Midbrain (tissue), 1 donor: ENCODE measurements around the gene BAG5.
"Not testable (repeated sequence)": the region's sequence is repeated elsewhere in the genome, so short reads cannot be mapped to it uniquely, and the experiment has no call there.

Experiments
- DNase-seq: peaks from one replicate; lab custom pipeline; 2025; lab: John Stamatoyannopoulos, UW

The BAG5 gene

DNA sequence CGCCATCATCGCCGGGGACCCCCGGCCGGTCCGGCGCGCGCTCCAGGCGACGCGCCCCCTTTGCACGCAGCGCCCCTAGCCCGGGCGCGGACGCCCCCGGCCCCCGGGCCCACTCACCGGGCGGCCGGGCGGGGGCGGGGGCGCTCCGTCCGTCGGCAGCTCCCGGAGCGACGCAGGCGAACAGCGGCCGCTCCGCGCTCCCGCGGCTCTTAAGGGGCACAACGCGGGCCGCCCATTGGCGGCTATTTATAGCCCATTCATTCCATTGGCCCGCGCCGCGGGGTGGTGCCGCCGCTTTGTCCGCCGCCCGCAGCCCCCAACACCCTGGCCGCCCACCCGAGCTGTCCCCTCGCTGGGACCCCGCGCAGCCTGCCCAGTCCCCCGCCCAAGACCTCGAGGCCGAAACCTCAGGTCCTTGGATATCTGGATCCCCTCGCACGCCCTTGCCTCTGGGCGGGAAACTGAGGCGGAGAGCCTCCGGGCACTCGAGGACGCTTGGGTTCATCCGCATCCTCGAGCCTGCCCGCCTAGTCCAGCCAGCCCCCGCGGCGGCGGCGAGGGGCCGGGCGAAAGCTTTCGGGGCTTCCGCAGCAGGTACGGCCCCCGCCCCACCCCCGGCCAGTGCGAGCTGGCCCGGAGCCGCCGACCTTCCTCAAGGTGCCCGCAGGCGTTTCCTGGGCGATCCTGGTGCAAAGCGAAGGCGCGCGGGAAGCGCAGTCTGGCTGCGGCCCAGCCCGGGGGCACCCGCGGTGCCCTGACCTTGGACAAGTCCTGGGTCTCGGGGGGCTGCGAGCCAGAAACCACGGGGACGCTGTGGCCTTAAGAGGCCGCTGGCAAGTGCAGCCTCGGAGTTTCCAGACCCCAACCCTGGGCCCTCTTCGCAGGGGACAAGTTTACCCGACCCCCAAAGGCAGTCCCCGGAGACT, 39.5 kb downstream of the BAG5 start, which contains the start of gene CKB:
Gene CKB, minus strand, starts transcription at position 182 of the 926 bp plus-strand sequence. CDS start 337 bp downstream, outside the sequence.
- DNase-seq: peak; percentile 89

DNA sequence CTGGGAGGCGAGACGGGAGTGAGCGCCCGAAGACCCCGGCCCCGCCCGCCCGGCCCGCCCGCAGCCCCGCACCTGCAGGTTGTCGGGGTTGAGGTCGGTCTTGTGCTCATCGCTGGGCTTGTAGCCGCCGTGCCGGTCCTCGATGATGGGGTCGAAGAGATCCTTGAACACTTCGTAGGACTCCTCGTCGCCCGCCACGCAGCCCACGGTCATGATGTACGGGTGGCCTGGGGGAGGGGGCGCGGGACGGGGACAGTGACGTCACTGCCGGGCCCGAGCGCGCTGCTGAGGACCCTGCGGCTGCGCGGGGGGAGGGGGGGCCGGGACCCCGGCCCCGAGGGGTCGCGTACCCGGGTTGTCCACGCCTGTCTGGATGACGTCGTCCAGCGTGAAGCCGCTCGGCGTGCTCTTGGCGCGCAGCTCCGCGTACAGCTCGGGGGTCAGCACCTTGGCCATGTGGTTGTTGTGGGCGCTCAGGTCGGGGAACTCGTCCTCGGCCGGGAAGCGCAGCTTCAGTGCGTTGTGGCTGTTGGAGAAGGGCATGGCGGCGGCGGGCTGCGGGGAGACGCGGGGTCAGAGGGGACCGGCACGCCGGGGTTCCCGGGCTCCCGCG, 40.4 kb downstream of the BAG5 start:
- DNase-seq: peak; percentile 26

DNA sequence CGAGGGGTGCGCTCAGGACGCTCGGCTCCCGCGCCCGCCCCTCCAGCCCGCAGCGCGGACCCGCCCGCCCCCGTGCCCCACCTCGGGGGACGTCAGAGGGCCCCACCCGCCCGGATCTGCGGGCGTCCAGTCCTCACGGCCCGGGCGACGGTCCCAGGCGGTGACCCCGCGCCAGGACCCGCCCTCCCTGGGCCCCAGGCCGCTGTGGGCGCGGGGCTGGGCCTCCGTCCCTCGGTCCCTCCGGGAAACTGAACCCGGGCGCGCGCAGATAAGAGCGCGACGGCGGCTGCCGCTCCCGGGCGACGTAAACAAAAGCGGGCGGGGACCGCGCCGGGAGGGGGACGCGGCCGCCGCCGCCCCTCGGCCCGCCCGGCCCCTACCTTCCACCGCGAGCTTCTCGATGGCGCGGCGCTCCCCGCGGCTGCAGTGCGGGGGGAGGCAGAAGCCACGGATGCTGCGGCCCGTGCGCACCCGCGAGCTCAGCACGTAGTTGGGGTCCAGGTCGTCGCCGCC, 41.0 kb downstream of the BAG5 start:
- DNase-seq: peak; percentile 74

DNA sequence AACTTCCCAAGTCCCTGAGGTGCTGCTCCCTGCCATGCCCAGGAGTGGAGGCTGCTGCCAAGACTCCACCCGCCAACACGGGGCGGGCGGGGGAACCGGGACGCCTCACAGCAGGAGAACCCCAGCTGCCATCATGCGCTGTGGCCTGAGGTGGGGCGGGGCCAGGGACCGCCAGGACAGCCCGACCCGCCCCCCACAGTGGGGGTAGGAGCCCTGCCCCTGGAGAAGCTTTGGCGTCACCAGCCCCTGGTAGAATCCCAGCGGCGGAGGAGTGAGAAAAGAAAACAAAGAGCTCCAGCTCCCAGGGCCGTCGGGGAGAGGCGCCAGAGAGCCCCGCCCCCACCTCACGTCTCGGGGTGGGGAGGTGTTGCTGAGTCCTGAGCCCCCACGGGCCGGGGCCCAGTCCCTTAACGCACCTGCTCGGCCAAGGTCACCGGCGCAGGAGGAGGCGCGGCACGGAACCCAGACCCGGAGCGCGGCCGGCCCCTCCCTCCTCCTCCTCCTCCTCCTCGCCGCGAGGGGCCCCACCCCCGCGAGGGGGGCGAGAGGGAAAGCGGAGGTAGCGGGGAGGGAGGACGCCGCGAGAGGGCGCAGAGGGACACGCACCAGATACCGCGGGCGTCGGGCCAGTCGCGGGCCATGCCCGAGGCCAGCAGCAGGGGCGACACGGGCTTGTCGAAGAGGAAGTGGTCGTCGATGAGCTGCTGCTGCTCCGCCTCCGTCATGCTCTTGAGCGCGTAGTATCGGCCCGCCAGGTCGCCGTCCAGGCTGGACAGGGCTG, 41.6 kb downstream of the BAG5 start:
- peak; percentile 81 for DNase-seq

DNA sequence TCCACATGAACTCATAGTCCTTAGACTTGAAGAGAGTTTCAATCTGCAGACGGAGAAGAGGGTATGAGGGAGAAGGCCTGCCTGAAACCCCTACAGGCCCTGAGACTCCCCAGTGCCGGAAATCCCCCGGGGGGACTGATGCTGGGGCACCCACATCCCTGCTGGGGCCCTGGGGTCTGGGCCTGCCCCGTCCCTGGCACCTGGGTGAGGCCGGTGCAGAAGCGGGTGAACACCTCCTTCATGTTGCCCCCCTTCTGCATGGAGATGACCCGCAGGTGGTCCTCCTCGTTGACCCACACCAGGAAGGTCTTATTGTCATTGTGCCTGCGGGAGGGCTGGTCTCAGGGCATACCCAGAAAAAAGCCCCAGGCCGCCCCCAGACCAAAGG, 42.2 kb downstream of the BAG5 start:
- DNase-seq: no peak

DNA sequence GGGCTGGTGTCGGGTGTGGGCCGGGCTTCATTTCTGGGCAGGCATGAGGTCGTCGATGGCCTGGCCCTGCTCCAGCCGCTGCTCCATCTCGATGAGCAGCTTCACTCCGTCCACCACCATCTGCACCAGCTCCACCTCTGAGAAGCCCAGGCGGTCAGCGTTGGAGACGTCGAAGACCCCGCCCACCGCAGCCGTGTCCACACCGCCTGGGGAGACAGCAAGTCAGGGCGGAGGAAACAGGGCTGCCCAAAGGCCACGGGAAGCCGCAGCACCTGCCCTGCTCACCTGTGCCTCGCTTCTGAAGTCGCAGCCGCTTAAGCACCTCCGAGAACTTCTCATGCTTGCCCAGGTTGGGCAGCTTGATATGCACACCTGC, 42.6 kb downstream of the BAG5 start:
- DNase-seq: no peak

DNA sequence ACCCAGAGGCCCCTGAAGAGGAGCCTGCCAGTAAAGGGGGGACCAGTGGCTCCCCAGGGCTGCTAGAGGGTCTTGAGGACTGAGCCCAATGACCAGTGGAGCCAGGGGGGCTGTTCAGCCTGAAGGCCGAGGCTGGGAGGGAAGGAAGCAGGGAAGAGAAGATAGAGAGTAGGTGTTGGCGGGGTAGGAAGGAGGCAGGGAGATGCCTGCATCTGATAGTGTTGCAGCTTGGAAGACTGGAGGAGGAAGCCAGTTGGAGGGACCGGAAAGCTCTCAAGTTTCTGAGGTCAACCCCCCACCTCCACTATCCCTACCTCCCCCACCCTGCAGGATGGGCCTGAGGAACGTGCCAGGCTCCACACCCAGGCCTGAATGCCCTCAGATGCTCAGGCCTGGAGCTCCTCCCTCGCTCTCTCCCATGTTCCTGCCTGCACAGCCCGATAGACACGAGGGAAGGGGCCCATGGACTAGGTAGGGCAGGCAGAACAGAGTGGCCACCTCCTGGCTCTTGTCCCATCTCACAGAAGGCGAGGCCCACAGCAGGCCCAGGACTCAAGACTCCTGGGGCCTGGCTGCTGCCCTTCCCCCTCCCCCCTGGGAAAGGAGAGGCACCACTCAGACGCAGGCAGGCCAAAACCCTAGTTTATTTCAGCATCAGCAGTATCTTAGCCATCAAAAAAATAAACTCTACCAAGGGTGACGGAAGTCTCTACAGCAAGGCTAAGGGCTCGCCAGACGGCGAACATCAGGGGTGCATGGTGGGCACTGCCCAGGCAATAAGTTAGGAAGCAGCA, 43.2 kb downstream of the BAG5 start:
- DNase-seq: no peak

DNA sequence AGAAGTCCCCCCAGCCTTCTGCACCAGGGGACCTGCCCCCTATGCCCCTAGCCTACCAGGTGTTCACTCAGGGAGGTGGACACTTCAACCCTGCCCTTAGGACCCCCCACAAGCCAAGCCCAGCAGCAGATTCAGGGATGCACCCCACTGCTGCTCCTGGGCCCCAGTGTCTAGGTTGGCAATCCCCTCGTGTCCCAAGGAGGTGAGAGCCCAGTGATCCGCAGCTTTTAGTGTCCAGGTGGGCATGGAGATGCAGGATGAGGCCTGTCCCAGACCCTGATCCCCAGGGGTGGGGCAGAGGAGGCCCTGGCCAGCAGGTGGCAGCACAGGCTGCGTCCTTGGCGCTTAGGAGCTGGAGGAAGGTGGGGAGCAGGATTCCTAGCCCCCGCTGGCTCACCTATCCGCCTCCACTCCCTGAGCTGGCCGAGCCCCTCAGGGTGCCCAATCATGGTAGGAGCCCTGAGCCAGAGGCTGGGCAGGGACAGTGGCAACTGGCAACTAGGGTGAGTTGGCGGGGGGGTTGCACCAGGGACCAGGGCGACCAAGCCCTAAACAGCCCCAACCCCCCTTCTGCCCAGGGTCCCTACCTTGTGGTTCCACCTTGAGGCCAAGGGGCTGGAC, 43.9 kb downstream of the BAG5 start:
- peak; percentile 77 for DNase-seq

DNA sequence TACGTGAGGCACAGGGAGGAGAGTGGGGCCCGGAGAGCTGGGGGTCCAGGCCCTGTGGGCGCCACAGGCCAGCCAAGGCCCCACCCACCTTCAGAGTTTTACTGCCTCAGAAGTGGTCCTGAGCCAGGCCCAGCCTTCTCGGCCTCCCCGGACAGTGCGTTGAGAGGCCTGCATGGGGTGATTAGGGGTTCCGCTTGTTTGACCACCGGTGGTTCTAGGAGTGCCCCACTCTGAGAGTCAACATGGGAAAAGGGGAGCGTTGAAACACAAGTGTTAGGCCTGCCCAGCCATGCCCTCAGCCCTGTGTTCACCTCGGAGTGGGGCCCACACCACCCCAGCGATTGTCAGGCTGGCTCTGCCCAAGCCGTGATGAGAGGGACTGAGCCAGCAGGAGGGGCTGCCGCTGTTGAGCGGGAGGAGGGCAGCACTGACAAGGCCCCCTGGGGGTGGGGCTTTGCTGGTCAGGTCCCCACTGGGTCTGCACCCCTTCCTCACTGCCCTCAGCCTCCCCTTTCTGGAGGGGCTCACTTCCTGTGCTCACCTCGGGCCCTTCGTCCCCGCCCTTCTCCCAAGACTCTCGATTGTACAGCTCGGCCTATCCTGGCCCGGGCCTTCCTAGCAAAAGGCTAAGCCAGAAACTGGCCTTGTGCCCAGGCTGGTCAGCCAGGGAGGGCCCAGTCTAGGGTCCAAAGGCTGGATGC, 44.6 kb downstream of the BAG5 start:
- peak; percentile 34 for DNase-seq

DNA sequence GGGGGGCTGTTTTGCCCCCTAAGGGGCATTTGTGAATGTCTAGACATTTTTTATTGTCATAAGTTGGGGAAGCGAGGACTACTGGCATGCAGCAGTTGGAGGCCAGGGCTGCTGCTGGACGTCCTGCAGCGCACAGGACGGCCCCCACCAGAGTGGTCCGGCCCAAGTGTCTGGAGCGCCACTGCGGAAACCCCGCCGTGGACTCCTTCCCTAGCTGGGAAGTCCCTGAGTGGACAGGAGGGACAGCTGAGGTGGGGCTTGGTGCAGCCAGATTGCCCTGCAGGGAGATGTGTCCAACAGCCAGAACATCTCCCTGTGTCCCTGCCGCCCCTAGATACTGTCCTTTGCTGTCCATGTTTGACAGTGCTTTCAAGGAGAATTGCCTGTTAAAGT, 45.3 kb downstream of the BAG5 start:
- no peak for DNase-seq

DNA sequence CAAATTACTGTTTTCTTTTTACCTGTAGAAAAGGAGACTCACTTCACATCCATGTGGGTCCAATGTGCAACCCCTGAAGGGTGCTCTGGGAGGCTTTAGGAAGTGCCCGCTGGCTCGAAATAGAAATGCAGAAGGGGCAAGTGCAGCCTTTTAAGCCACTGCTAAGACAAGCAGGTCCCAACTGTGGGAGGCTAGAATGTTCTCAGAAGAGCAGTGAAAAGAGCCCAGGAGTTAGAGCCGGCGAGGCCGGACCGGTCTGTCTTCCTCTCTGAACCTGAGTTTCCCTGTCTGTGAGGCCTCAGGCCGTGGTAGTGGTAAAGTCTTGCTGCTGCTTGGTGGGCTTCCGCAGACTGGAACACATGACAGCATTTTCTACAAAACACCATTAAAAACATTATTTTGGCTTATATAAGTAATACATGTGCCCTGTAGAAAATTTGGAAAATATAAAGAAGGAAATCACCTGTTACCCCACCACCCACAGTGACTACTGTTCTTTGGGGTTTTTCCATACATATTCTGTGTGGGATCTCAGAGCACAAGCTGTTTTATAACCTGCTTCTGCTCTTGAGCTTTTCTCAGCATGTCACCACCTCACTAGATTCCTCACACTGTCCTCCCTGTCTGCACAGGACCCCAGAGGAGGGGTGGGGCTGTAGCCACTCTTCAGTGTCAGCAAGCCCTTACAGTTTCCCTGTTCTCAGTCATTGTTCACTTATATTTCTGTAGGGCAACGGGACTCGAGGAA, 45.9 kb downstream of the BAG5 start:
- DNase-seq: no peak

DNA sequence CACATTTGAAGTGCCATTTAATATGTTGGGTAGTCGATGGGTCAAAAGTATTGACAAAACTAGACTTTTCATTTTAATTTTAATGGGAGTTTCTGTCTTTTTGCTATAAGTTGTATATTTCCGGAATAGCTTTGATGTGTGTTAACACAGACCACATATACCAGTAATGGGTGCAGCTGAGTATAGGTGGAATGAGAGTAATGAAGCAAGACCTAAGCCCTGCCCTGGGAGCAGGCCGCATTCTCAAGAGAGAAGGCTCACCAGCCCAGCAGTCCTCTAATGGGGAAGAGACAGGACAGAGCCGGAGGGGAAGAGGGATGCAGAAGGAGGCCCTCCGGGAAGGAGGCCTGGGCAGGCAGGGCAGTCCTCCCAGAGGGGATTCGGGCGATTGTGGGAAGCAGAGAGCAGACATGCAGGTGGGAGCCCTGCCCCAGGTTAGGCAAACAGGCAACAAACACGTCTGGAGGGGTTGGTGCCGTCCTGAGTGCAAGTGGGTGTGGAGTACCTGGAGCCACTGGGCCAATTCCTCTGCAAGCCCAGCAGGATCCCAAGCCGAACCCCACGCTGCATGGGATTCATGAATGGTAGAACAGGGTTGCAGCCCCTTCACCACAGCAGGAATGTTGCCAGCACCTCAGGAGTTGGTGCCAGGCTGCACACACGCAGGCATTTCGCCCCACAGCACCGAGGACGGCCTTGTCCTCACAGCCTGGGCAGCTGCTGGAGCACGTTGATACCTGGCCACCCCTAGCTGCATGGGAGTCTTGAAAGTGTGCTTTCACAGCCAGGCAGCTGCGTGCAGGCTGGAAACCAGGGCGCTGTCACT, 47.6 kb downstream of the BAG5 start:
- no peak for DNase-seq

DNA sequence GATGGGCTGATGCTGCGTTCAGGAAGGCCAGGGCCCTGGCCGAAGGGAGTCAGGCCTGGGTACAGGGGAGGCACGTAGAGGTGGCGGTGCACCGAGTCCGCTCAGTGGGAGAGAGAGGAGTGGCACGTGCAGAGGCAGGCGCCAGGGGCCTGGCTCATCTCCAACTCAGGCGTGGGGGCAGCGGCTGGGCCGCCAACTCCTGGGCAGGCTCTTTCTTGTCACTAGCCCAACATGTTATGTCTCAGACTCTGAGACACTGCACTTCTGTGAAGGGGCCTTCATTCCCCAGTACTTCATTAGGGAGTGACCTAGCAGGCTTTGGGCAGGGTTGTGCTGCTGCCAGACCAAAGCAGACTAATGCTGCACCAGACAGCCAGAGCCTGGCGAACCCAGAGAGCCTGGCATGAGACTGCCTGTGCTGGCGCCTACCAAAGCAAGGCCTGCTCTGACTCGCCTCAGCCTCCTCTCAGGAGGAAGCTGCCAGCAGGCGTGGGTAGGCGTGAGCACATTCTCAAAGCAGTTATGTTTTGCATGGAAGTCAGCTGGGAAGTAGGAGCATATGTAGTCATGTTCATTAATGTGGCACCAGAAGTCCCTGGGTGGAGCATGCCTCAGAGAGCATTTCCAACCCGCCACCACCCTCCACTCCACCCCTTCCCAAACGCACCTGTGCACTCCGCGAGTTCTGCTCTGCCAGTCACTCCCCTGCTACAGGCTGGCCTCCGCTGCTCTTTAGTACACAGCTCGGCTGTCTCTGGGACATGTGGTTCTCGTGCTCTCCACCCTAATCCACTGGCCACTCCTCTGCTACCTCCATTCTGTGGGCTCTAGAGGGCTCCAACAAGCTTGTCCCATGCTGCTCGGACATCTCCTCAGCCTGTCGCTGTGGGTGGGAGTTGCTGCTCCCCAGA, 49.5 kb downstream of the BAG5 start:
- peak; percentile 40 for DNase-seq

DNA sequence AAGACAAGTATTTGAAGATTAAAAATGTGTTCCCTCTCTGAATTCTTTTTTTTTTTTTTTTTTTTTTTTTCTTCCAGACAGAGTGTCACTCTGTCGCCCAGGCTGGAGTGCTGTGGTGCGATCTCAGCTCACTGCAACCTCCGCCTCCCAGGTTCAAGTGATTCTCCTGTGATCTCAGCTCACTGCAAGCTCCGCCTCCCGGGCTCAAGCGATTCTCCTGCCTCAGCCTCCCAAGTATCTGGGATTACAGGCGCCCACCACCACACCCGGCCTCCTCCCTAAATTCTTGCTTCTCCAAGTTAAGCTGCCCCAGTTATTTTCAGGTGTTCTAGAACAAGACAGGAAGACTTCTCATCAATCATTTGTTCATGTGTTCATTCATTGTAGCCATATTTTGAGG, 50.3 kb downstream of the BAG5 start:
- DNase-seq: not testable (repeated sequence)

DNA sequence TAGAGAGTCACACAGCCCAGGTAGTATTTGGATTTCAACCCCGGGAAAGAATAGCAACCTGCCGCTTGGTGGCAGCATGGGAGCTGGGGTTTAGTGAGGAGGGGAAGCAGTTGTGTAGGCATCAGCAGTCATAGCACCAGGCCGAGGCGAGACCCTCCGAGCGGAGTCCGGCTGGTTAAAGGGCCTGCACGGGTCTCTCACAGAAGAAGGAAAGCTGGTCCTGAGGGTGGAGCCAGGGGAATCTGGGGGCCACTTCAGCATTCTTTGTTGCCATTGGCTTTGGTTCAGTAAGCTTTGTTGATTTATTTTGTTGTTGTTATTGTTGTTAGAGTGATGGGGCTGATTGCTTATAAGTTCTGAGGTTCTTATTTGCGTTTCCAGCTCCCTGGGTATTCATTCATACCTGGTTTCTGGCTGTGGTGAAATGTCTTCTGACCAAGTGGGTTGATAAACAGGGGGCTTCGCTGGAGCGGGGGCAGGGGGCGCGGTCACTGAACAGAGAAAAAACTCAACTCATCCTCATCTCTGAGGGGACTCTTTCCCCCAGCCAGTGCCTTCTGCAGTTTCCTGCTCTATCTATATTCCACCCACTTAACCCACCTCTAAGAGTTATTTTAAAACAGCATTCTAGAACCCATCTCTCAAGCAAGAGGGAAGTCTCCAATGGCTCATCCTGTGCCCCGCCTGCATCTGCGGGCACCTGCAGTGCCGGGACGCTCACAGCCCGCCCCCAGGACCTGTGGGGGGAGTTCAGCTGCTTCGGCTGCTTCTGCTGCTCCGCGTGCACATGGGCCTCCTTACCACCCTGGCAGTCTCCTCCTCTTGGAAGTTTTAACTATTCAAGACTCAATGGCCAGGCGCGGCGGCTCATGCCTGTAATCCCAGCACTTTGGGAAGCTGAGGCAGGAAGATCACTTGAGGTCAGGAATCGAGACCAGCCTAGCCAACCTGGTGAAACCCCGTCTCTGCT, 51.4 kb downstream of the BAG5 start:
- DNase-seq: no peak
